Ramos (cell line): ENCODE data around the gene RFC1.
"Not testable (repeated sequence)": the region's sequence is repeated elsewhere in the genome, so short reads cannot be mapped to it uniquely, and the experiment has no call there.

ENCODE experiments used
- in situ Hi-C: fragments of 300-500 bp; cut with MboI; formaldehyde crosslinking; loops from one replicate; pipeline ENCODE4 v1.14.3; 2022; ENCODE audit warnings: low sequenced_read_pairs; ENCODE audit not compliant: unreplicated experiment

Gene RFC1

GRCh38 chr4:39365830-39366771 lies at the start of gene RFC1:
Gene RFC1, minus strand, starts transcription at chr4:39366362. Its CDS starts 121 bp downstream, at chr4:39366241.
- in situ Hi-C loops = loop anchor here (10.0 kb wide), 1 partner anchor 819 kb away; no protein-coding TSS in a partner anchor

- in situ Hi-C loops = no loop called here
These were observed 49.6 kb upstream of the RFC1 start for GRCh38 chr4:39415678-39416283.

GRCh38 chr4:39411561-39411960 lies 45.4 kb upstream of the RFC1 start:
- in situ Hi-C loops = not testable (repeated sequence)

- in situ Hi-C loops = no loop called here
These were observed 44.3 kb upstream of the RFC1 start for GRCh38 chr4:39410415-39410814.

- in situ Hi-C loops = no loop called here
These were observed 41.4 kb upstream of the RFC1 start for GRCh38 chr4:39407584-39407885.

GRCh38 chr4:39406763-39407583 lies 40.8 kb upstream of the RFC1 start, which contains the start of gene KLB:
Gene KLB, plus strand, starts transcription at chr4:39406930. Its CDS starts 20 bp downstream, at chr4:39406950.
- in situ Hi-C loops = no loop called here

GRCh38 chr4:39401640-39402039 lies 35.5 kb upstream of the RFC1 start:
- in situ Hi-C loops = not testable (repeated sequence)

GRCh38 chr4:39394706-39395105 lies 28.5 kb upstream of the RFC1 start:
- in situ Hi-C loops = no loop called here

GRCh38 chr4:39390603-39391002 lies 24.4 kb upstream of the RFC1 start:
- in situ Hi-C loops = no loop called here

- in situ Hi-C loops = no loop called here
These were observed 18.4 kb upstream of the RFC1 start for GRCh38 chr4:39384563-39384962.

- in situ Hi-C loops = no loop called here
These were observed 17.5 kb upstream of the RFC1 start for GRCh38 chr4:39383690-39384089.

GRCh38 chr4:39375478-39375877 lies 9.3 kb upstream of the RFC1 start:
- in situ Hi-C loops = no loop called here

- in situ Hi-C loops = not testable (repeated sequence)
These were observed 5.0 kb upstream of the RFC1 start for GRCh38 chr4:39371209-39371608.

- in situ Hi-C loops = loop anchor here (10.0 kb wide), 1 partner anchor 816 kb away; no protein-coding TSS in a partner anchor
These were observed 3.1 kb upstream of the RFC1 start for GRCh38 chr4:39369301-39369700.

- in situ Hi-C loops = loop anchor here (10.0 kb wide), 1 partner anchor 818 kb away; no protein-coding TSS in a partner anchor
These were observed 1.0 kb upstream of the RFC1 start for GRCh38 chr4:39367166-39367565.

- in situ Hi-C loops = loop anchor here (10.0 kb wide), 1 partner anchor 819 kb away; no protein-coding TSS in a partner anchor
These were observed 802 bp downstream of the RFC1 start for GRCh38 chr4:39365360-39365759.

GRCh38 chr4:39363773-39364393 lies 2.3 kb downstream of the RFC1 start:
- in situ Hi-C loops = loop anchor here (10.0 kb wide), 1 partner anchor 821 kb away; no protein-coding TSS in a partner anchor

- in situ Hi-C loops = loop anchor here (10.0 kb wide), 1 partner anchor 822 kb away; no protein-coding TSS in a partner anchor
These were observed 3.3 kb downstream of the RFC1 start for GRCh38 chr4:39362827-39363226.

- in situ Hi-C loops = loop anchor here (10.0 kb wide), 1 partner anchor 824 kb away; no protein-coding TSS in a partner anchor
These were observed 5.6 kb downstream of the RFC1 start for GRCh38 chr4:39360611-39361010.

- in situ Hi-C loops = no loop called here
These were observed 9.2 kb downstream of the RFC1 start for GRCh38 chr4:39357002-39357401.
